Transverse colon (tissue), 3 donors: ENCODE measurements around the gene SLC9A4.

ENCODE experiments used
- POLR2A ChIP-seq: fragments of 450-650 bp; IDR thresholded peaks from one replicate; pipeline ENCODE4 v1.6.1; 2016; ENCODE audit warnings: antibody characterized with exemption, mild to moderate bottlenecking, moderate library complexity
- TF ChIP-seq, protein P1 (sequence below), 5 experiments: fragments of 200-600 bp in 3 of 5; fragments of 450-650 bp in 2 of 5; sonication (generic) in 3 of 5; IDR thresholded peaks; 1 replicate in 2 of 5; 2 replicates in 3 of 5; pipeline ENCODE4 v1.5.1; 2016 to 2017; ENCODE audit warnings: antibody characterized with exemption in 5 of 5, inconsistent platforms in 3 of 5, mild to moderate bottlenecking in 2 of 5, moderate library complexity in 1 of 5

DNA sequence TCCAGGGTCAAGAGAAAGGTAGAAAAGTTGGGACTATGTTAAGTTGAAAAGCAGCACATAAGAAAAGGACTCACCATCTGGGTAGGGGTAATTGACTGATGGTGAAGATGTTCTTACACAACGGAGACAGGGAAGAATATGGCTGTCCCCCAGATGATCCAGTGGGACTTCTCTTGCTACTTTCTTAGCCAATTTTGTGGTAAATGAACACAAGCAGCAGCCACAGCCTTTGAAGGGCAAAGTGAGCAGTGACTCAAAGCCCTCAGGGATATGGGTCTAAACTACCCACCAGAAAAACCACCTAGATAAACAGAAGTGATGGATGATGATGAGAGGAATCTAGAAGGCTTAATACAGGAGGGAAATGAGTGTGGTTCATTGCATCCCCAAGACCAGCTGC is 80.6 kb downstream of the SLC9A4 start:
- TF ChIP-seq, protein P1, sequence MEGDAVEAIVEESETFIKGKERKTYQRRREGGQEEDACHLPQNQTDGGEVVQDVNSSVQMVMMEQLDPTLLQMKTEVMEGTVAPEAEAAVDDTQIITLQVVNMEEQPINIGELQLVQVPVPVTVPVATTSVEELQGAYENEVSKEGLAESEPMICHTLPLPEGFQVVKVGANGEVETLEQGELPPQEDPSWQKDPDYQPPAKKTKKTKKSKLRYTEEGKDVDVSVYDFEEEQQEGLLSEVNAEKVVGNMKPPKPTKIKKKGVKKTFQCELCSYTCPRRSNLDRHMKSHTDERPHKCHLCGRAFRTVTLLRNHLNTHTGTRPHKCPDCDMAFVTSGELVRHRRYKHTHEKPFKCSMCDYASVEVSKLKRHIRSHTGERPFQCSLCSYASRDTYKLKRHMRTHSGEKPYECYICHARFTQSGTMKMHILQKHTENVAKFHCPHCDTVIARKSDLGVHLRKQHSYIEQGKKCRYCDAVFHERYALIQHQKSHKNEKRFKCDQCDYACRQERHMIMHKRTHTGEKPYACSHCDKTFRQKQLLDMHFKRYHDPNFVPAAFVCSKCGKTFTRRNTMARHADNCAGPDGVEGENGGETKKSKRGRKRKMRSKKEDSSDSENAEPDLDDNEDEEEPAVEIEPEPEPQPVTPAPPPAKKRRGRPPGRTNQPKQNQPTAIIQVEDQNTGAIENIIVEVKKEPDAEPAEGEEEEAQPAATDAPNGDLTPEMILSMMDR (IDR thresholded peaks at IDR 0.05), result no peak
- no peak for TF ChIP-seq POLR2A
